B cell (primary cell): ENCODE data around the gene MT1B. TPM values are rescaled to one million over a fixed set of nuclear protein-coding genes. Genes with fewer than 3 reads are reported as not detected.

Experiments
- ATAC-seq: fragments of 200-7000 bp; cut with Tn5 transposase; one replicate; pipeline ENCODE4 v1.10.0; 2021; ENCODE audit warnings: low read depth, mild to moderate bottlenecking, moderate number of reproducible peaks, moderate library complexity
- CTCF ChIA-PET: fragments of 350-600 bp; sonication (Branson Sonifier 250); formaldehyde crosslinking; loops from one replicate; lab custom pipeline; 2021; ENCODE audit warnings: antibody characterized with exemption, inconsistent platforms; lab: Charles Lee
- POLR2A ChIA-PET: fragments of 350-600 bp; sonication (Branson Sonifier 250); formaldehyde crosslinking; loops from one replicate; lab custom pipeline; 2021; ENCODE audit warnings: antibody characterized with exemption; lab: Charles Lee
- DNase-seq: peaks from one replicate; pipeline ENCODE4 v3.0.0; 2013
- H2AFZ ChIP-seq: 2 replicates; pipeline ENCODE4 v1.6.1; 2012; ENCODE audit warnings: mild to moderate bottlenecking, low read depth, low read length; ENCODE audit not compliant: insufficient read depth, poor library complexity, severe bottlenecking
- H3K27ac ChIP-seq, 2 donors: 1 replicate in 1 of 2; 2 replicates in 1 of 2; pipeline ENCODE4 v1.5.1; 2012 to 2013; ENCODE audit warnings: low read length in 2 of 2, mild to moderate bottlenecking in 2 of 2, moderate library complexity in 1 of 2
- H3K27me3 ChIP-seq, 4 experiments: fragments of 200-600 bp in 1 of 4; sonication (generic) in 1 of 4; replicated peaks in 1 of 4; 1 replicate in 2 of 4; 2 replicates in 2 of 4; pipeline versions ENCODE4 v1.6.1 to v1.7.0; 2013 to 2016; ENCODE audit warnings: low read length in 3 of 4, mild to moderate bottlenecking in 2 of 4, mixed read lengths in 1 of 4, moderate library complexity in 1 of 4; ENCODE audit not compliant: insufficient read depth in 4 of 4, control insufficient read depth in 3 of 4; ENCODE audit errors: control extremely low read depth in 1 of 4
- H3K36me3 ChIP-seq, 2 experiments: replicated peaks in 1 of 2; 1 replicate in 1 of 2; 2 replicates in 1 of 2; pipeline versions ENCODE4 v1.6.1 to v1.7.1; 2013; ENCODE audit warnings: low read length in 1 of 2; ENCODE audit not compliant: insufficient read depth in 2 of 2, control insufficient read depth in 1 of 2; ENCODE audit errors: control extremely low read depth in 1 of 2, extremely low read depth in 1 of 2
- H3K4me1 ChIP-seq, 2 donors: fragments of 200-600 bp in 1 of 2; sonication (generic) in 1 of 2; 1 replicate in 1 of 2; 2 replicates in 1 of 2; pipeline versions ENCODE4 v1.5.1 to v1.6.1; 2013 to 2017; ENCODE audit warnings: low read length in 2 of 2; ENCODE audit not compliant: control insufficient read depth in 2 of 2, insufficient read depth in 2 of 2
- H3K4me2 ChIP-seq: replicated peaks from 2 replicates; pipeline ENCODE3; 2012; ENCODE audit warnings: mild to moderate bottlenecking, low read depth, low read length; ENCODE audit not compliant: poor library complexity, severe bottlenecking
- H3K4me3 ChIP-seq, 5 experiments: fragments of 200-600 bp in 1 of 5; sonication (generic) in 1 of 5; 1 replicate in 3 of 5; 2 replicates in 2 of 5; pipeline versions ENCODE4 v1.5.1 to v1.7.0; 2011 to 2016; ENCODE audit warnings: low read length in 4 of 5, mild to moderate bottlenecking in 4 of 5, low read depth in 2 of 5, control low read depth in 1 of 5, moderate library complexity in 1 of 5; ENCODE audit not compliant: insufficient read depth in 1 of 5; ENCODE audit errors: control extremely low read depth in 1 of 5, extremely low read depth in 1 of 5
- H3K79me2 ChIP-seq: fragments of 200-600 bp; sonication (generic); one replicate; pipeline ENCODE4 v1.6.0; 2016; ENCODE audit warnings: low read length; ENCODE audit not compliant: control insufficient read depth, insufficient read depth
- H3K9ac ChIP-seq: fragments of 200-600 bp; sonication (generic); 2 replicates; pipeline ENCODE4 v1.6.1; 2017; ENCODE audit warnings: mild to moderate bottlenecking, low read length, moderate library complexity
- H3K9me3 ChIP-seq, 3 donors: one replicate each; pipeline versions ENCODE4 v1.6.1 to v1.7.1; 2013; ENCODE audit warnings: low read length in 2 of 3; ENCODE audit not compliant: control insufficient read depth in 2 of 3, insufficient read depth in 1 of 3; ENCODE audit errors: control extremely low read depth in 1 of 3
- H4K20me1 ChIP-seq: 2 replicates; pipeline ENCODE4 v1.6.0; 2012; ENCODE audit warnings: mild to moderate bottlenecking, low read length; ENCODE audit not compliant: insufficient read depth, control insufficient read depth, poor library complexity, severe bottlenecking
- H3K27ac Mint-ChIP-seq: one replicate; pipeline ENCODE4 v1.8.0; 2021; ENCODE audit warnings: mixed read lengths
- H3K27me3 Mint-ChIP-seq: one replicate; pipeline ENCODE4 v1.8.0; 2021; ENCODE audit warnings: mixed read lengths
- H3K4me1 Mint-ChIP-seq: one replicate; pipeline ENCODE4 v1.8.0; 2021; ENCODE audit warnings: mixed read lengths
- H3K4me3 Mint-ChIP-seq: one replicate; pipeline ENCODE4 v1.8.0; 2021; ENCODE audit warnings: mixed read lengths
- H3K9me3 Mint-ChIP-seq: one replicate; pipeline ENCODE4 v1.8.0; 2022; ENCODE audit warnings: mixed read lengths; ENCODE audit not compliant: insufficient read depth
- CTCF ChIP-seq: fragments of 200-600 bp; IDR thresholded peaks from one replicate; pipeline ENCODE4 v1.8.0; 2022; ENCODE audit warnings: antibody characterized with exemption, mild to moderate bottlenecking
- EZH2 ChIP-seq: IDR thresholded peaks from 2 replicates; pipeline ENCODE4 v1.6.1; 2012; ENCODE audit warnings: borderline replicate concordance, low read depth, mild to moderate bottlenecking, moderate library complexity, low read length; ENCODE audit not compliant: insufficient read depth, poor library complexity, severe bottlenecking
- WGBS: methylation state at CpG from one replicate; pipeline ENCODE4 v1.1.5; 2013; ENCODE audit warnings: missing lambda C conversion rate; ENCODE audit not compliant: insufficient coverage; 5-methylcytosine and 5-hydroxymethylcytosine counted together
- intact Hi-C: fragments of 100-400 bp; cut with micrococcal nuclease; formaldehyde crosslinking; loops from one replicate; pipeline ENCODE4 v1.10.0; 2022
- polyA plus RNA-seq: library from polyadenylated mRNA; depleted of rRNA; stranded (reverse); fragments of >200 nt; gene quantifications from 2 replicates; pipeline ENCODE4 v1.2.3, GENCODE V29; 2012
- total RNA-seq, 2 donors: library from RNA; stranded (reverse); fragments of 120-200 nt in 1 of 2; gene quantifications; 1 replicate in 1 of 2; 2 replicates in 1 of 2; pipeline versions ENCODE4 v1.2.3 to v1.2.4, GENCODE V29; 2013 to 2022

The MT1B gene
- total and polyA plus RNA-seq, 2 donors (not counting 1 experiment from before 2014, with no cell fraction given) = not detected

GRCh38 chr16:56679078-56679730, 27.5 kb downstream of the MT1B start:
- 92% methylated on average over 1 of the region's 3 CpGs for WGBS
- H3K4me1 ChIP-seq = peaks cover 24 to 25% of the 10 kb centered on the region in 2 donors
- CTCF ChIA-PET = no interaction called here
- no peak for DNase-seq
- H3K9me3 ChIP-seq = no peaks in the 10 kb centered on the region
- peaks cover 0 to 33% (median 12%) of the 10 kb centered on the region in 4 experiments for H3K27me3 ChIP-seq
- H4K20me1 ChIP-seq = no peaks in the 10 kb centered on the region
- H3K27ac ChIP-seq = no peak overlapping the region
- no peak overlapping the region for H2AFZ ChIP-seq
- Mint-ChIP-seq H3K27ac (no peak overlapping the region), H3K9me3 (no peaks in the 10 kb centered on the region), H3K4me1 (peaks cover 28% of the 10 kb centered on the region), H3K4me3 (no peak overlapping the region), H3K27me3 (peaks cover 23% of the 10 kb centered on the region)
- H3K4me2 ChIP-seq = no peak overlapping the region
- no peak overlapping the region for H3K4me3 ChIP-seq
- no peaks in the 10 kb centered on the region for H3K79me2 ChIP-seq
- TF ChIP-seq EZH2 (no peak), CTCF (no peak)
- intact Hi-C loops = no loop called here
- H3K9ac ChIP-seq = no peak overlapping the region
- no peak for ATAC-seq
- no peaks in the 10 kb centered on the region for H3K36me3 ChIP-seq
- POLR2A ChIA-PET = no interaction called here

GRCh38 chr16:56679818-56680217, 28.1 kb downstream of the MT1B start:
- no peak overlapping the region for H3K4me3 ChIP-seq
- no peaks in the 10 kb centered on the region for H3K79me2 ChIP-seq
- Mint-ChIP-seq H3K27ac (no peak overlapping the region), H3K9me3 (no peaks in the 10 kb centered on the region), H3K4me1 (peaks cover 28% of the 10 kb centered on the region), H3K27me3 (peaks cover 18% of the 10 kb centered on the region), H3K4me3 (no peak overlapping the region)
- H3K4me2 ChIP-seq = no peak overlapping the region
- DNase-seq (no peak), ATAC-seq (no peak)
- no peak overlapping the region for H2AFZ ChIP-seq
- H3K9ac ChIP-seq = no peak overlapping the region
- ChIA-PET CTCF (no interaction called here), POLR2A (no interaction called here)
- no peak for TF ChIP-seq EZH2
- no peak for TF ChIP-seq CTCF
- intact Hi-C loops = loop anchor here (10.0 kb wide), 1 partner anchor 45 kb away; the partner anchor contains the start of genes MT1A and MT1M
- no peaks in the 10 kb centered on the region for H3K36me3 ChIP-seq
- no peaks in the 10 kb centered on the region for H3K9me3 ChIP-seq
- peaks cover 0 to 33% (median 12%) of the 10 kb centered on the region in 4 experiments for H3K27me3 ChIP-seq
- no peaks in the 10 kb centered on the region for H4K20me1 ChIP-seq
- H3K4me1 ChIP-seq = peaks cover 24 to 25% of the 10 kb centered on the region in 2 donors
- WGBS = 90% methylated on average over 5 of the region's 6 CpGs
- H3K27ac ChIP-seq = no peak overlapping the region
